HG03064 (cell line): Measurements from ENCODE around the gene LSM8.
"Not testable (repeated sequence)": the region's sequence is repeated elsewhere in the genome, so short reads cannot be mapped to it uniquely, and the experiment has no call there.

Experiments
- ATAC-seq: cut with Tn5 transposase; IDR thresholded peaks from one replicate; pipeline ENCODE4 v1.9.1; 2021; ENCODE audit warnings: low read depth; ENCODE audit not compliant: unreplicated experiment

Gene LSM8

DNA sequence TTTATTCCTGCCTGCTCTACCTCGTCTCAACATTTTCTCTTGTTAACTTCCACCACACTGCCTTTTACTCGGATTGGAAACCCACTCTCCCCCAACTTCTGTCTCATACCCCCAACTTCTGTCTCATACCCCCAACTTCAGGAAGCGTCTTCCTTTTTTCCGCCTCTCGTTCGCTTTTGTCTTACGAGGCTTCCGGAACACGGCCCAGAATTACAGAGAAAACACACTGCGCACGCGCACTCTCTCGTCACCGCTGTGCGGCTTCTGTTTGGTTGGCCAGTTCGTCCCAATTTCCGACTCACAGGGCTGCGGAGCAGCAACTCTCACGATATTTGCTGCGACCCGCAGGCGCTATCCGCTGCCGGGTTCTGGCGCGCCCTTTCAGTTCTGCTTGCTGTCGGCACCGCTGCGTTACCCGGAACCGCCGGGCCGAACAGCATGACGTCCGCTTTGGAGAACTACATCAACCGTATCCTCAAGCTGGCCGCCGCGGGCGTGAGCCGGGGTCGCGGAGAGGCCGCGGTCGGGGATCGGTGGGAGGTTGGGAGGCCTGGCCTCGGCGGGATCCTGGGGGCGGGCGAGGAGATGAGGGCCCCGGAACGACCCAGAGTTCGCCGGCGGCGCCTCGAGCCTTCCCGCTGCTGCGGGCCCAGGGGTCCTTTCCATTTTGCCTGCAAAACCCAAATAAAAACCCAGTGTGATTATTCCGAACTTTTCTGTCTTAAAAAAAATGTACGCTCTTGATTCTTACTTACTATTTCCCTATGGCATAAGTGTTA lies at the start of gene LSM8:
LSM8 (plus strand) TSS at position 379 of the 779 bp plus-strand sequence; CDS start at position 439, 60 bp downstream.
- peak; percentile 98 for ATAC-seq

DNA sequence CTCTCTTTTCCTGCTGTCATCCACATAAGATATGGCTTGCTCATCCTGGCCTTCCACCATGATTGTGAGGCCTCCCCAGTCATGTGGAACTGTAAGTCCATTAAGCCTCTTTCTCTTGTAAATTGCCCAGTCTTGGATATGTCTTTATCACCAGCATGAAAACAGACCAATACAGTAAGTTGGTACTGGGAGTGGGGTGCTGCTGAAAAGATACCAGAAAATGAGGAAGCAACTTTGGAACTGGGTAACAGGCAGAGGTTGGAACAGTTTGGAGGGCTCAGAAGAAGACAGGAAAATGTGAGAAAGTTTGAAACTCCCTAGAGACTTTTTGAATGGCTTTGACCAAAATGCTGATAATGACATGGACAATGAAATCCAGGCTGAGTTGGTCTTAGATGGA lies 49.5 kb upstream of the LSM8 start:
- not testable (repeated sequence) for ATAC-seq

DNA sequence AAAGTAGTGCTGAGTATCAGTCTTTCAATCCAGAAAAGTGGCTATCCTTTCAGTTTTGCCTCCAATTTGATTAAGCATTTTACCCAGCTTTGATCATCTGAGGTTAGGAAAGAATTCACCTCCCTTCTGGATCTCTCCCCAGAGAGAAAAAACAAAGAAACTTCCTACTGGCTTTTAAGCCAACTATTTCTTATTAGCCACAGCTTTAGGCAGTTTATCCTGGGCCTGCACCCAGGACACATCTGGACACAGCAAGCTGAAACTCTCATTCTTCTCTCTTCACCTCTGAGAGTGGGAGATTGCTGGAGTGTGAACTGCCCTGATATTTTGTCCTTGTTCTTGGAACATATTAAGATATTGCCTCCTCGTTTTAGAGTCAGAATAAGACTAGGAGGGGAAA lies 43.5 kb upstream of the LSM8 start:
- no peak for ATAC-seq

DNA sequence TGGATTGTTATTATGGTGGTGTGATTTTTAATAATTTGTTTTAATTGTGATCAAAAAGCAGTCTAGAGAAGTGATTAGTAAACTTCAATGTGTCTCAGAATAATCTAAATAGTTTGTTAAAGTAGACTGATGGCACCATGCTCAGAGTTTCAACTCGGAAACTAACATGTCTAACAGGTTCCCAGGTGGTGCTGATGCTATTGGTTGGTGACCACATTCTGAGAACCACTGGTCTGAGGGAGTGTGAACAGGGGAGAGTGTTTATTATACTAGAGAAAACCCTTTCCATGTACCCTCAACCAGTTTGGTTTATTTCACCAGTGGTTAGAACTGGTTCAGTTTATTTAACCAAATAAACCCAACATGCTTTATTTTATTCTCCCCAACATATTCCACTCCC lies 42.0 kb upstream of the LSM8 start:
- ATAC-seq: no peak

DNA sequence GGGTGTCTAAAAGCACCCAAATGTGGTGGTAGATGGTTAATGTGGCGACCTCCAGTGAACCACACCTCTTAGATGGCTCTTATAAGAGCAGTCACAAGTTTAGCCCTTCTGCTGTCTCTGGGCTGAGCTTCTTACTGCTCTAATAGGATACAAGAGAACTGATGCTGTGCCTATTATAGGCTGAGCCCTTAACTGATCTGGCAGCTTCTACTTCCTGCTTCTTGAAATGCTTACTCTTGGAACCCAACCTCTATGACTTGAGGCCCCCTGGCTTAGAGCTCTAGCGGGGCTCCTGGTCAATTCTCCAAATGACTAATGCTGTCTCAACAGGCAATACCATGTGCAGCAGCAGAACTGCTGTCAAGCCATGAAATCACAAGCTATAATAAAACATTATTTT lies 35.0 kb upstream of the LSM8 start:
- ATAC-seq: no peak

DNA sequence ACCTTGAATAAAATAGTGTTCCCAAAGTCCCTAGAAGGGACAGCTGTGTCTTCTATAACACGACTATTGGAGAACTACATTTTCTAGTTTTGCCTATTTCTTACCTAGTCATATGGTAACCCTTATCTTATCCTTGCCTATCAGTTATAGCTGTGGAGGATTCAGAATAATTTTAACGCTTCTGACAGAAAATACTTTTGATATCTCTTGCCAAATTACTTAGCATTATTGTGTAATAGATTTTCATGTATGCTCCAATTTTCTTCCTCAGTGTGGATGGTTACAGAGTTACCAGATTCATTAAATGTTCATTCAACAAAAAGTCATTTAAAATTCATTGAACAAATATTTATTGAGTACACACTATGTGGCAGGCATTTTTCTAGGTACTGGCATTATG lies 34.6 kb upstream of the LSM8 start:
- no peak for ATAC-seq

DNA sequence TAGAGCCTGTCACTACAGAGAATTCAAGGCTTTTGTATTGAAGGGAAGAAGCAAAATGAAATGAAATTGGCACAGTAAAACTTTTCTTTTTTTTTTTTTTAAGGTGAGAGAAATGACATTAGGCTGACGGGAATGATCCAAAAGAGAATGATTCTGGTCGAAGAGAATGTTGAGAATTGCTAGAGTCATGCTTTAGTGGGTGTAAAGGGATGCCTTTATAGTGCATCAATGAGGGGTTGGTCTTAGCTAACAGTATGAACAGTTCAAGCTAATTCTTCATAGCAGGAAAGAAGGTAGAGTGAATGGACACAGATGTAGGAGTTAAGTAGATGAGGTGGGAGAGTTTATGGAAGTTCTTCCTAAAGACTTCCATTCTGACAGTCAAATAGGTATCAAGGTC lies 32.3 kb upstream of the LSM8 start:
- ATAC-seq: no peak

DNA sequence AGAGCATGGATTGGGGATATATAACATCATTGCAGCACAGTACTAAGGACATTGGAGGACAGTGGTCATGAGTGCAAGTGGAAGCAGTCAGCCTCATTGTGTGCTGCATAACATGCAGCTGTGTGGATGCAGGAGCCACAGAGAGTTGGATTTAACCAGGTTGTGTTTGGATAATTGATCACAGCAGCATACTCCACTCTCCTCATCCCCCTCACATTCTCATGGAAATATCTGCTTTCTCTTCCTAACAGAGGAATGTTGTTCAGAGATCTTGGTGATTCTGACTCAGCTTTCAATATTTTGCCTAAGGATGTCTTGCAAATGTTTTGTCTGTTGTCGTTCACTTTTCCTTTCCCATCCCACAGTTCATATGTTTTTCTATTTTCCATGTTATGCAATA lies 31.8 kb upstream of the LSM8 start:
- ATAC-seq: no peak

DNA sequence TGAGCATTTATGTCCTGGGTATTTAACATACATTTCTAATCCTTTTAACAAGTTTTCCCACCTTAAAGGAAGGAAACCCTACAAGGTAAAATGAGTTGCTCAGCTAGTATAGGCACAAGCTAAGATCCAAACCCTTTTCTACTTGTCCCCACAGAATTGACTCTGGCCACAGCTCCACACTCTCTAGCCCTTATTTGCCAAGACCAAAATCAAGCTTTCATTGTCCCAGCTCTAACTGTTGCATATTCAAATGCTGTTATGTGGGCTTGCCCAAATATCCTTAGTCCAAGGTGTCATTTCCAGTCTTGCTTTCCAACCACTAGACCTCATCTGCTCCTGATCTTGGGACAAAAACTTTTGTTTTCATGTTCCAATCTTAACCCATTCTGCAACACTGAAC lies 31.3 kb upstream of the LSM8 start:
- ATAC-seq: no peak

DNA sequence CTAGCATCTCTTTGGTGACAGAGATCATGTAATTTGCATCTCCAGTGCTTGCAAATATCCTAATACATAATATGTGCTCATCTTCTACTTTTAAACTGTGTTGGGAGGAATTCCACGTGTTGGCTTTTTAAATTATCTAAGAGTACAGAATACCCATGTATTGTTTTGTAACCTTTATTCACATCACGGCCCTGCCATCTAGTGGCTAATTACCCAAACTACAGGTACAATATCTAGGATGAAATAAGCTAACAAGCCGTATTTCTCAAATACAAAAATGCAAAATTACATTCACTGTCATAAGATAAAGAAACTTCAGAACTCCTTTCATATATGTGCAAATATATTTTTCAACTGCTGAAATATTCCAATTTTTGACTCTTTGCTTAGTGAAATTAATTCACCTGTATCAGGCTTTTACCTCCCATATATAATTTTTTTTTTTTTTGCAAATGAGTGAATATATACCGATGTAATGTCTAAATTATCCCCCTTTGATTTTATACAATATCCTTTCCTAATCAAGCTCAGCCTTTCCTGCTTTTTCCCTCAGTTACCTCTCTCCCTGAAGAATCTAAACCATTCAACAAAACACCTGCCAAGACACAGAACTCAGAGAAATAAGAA lies 30.3 kb upstream of the LSM8 start:
- no peak for ATAC-seq

DNA sequence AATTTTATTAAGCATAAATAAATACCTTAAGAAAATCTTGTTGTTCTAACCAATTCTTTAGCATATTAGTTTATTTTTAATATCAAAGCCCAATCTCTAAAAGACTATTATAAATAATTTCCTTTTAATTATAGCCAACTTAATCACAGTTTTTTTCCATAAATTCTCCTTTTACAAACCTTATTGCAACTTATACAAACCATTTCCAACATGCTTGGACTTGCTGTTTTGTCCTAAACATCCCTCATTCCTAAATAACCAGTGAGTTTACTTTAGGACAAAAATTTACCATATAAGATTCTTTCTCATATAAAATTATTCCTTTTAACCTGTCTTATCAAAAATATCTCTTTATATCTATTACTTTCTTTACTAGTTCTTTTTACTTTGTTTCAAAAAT lies 25.2 kb upstream of the LSM8 start:
- ATAC-seq: no peak

DNA sequence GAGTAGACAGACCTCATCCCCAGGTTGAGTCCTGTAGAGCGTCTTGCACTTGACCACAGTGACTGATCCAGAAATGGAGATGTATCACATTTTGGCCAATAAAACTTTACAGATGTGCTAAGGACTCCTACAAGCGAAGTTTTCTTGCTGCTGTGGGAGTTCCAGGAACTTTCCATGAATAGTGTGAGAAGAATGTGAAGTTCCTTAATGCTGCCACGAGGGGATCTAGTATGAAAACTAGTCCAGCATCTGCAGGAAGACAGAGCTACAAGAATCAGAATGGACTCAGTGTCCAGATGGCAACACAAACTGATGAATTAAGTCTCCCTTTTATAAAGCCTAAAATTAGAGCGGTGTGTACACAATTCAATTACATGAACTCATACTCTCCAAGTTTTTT lies 14.8 kb upstream of the LSM8 start:
- no peak for ATAC-seq

DNA sequence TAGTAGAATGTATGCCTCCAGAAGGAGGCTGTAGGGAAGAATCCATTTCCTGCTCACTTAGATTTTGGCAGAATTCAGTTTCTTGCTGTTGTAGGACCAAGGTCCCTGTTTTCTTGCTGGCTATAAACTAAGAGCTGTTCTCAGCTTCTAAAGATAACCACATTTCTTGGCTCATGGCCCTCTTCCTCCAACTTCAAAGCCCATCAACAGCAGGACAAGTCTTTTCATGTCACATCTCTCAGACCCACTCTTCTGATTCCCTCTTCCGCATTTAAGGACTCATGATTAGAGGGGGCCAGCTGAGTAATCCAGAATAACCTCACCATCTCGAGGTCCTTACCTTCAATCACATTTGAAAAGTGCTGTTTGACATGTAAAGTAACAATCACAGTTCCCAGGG lies 8.2 kb upstream of the LSM8 start:
- no peak for ATAC-seq

DNA sequence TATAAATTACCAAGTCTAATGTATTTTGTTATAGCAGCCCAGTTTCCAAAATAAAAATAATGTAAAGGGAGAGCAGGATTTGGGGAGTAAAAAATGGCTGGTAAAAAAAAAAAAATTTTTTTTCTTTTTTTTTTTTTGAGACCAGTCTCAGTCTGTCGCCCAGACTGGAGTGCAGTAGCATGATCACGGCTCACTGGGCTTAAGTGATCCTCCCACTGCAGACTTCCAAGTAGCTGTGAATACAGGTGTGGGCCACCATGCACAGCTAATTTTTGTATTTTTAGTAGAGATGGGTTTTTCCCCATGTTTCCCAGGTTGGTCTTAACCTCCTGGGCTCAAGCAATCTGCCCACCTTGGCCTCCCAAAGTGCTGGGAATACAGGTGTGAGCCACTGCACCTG lies 4.8 kb upstream of the LSM8 start:
- ATAC-seq: no peak

DNA sequence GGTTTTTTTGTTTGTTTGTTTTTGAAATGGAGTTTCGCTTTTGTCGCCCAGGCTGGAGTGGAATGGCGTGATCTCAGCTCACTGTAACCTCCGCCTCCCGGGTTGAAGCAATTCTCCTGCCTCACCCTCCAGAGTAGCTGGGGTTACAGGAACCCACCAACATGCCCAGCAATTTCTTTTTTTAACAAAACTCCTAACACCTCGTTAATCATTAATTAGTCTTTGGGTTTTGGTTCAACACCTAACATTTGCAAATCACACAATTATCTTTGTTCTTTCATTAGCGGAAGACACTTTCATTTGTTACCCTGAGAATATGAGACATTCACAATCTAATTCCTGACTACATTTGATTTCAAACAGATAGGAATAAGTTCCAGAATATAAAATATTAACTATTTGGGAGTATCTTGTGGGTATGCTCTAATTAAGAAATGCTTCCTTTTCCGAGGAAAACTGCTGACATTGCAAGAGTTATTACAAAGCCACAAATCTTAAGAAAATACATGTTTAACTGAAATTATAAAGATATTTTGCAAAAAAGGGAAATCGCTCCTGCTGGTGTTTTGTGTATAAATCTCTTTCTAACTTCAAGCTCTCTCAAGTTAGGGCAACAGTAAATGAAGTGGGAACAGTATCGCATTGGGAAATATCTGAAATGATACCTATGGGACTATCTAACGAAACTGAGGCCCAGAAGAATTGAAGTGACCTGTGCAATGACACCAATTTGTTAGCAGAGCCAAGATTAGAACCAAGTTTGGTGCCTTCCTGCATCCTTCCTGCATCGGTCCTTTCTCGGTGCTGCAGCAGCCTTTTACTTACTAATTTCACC lies 1.2 kb upstream of the LSM8 start:
- ATAC-seq: no peak

DNA sequence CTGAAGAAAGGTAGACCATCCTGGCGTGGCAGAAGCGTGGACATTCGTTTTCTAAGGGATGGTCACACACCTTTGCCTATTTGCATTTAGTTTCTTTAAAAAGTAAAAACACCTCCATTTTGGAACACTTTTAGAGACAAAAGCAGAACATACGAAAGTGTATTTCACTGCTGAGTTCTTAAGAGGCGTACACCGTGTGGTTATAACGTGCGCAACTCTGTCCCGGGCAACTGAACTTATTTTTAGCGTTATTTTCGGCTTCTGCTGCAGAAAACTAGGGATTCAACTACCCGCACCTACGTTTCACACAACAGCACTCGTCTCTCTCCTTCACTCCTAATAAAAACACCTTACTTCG lies 557 bp upstream of the LSM8 start:
- peak; percentile 1 for ATAC-seq

DNA sequence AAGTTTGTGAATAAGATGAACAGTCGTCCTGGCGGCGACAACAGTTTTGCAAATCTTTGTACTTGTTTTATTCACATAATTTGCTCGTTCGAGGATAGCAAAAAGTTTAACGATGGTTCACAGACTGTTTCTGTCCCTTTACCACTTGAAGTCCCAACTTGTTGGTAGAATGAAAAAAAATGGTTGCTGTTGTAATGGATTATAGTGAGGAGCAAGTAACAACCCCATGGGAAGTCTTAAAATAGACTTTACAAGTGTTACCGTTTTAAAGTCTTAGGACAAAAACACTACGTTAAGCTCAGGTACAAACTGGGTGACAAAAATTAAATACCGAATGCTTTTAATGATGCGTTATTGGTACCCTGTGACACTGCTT lies 589 bp downstream of the LSM8 start:
- ATAC-seq: no peak

DNA sequence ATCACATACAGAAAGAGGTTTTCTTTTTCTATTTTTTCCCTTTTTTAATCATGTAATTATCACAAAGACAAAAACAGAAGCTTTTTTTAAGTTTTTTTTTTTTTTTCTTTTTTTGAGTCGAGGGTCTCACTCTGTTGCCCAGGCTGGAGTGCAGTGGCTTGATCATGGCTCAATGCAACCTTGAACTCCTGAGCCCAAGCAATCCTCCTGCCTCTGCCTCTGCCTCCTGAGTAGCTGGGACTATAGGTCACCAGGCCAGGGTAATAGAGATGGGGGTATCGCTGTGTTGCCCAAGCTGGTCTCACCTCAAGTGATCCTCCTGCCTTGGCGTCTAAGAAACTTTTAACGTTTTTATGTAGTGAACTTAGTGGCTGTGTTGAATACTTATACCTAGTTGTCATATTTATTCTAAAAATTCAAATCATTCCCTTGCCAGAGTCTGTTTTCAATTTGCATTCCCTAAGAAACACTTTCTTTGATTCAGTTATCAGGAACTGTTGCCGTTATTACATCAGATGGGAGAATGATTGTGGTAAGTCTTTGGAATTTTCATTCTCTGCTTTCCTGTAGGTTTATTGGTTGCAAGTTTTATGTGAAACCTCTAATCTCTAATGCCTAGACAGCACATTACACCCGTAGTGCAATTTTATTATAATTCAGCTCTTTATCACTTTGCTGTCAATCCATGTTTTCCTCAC lies 1.3 kb downstream of the LSM8 start:
- ATAC-seq: no peak

DNA sequence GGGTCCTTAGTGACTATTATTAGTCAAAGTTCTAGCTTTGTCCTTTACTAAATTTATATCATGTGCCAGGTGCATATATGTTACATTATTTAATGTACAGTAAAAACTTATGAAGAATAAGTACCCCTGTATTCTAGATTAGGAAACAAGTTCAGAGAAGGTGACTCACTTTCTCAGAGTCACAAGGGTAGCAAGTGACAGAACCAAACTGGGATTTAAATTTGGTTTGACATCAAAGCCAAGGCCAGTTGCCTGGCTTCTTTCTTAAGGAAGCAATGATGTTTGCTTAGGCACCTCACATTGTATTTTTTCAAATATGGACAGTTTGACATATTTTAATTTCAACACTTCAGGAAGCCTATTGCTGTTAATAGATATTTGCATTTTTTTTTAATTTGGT lies 2.5 kb downstream of the LSM8 start:
- no peak for ATAC-seq

DNA sequence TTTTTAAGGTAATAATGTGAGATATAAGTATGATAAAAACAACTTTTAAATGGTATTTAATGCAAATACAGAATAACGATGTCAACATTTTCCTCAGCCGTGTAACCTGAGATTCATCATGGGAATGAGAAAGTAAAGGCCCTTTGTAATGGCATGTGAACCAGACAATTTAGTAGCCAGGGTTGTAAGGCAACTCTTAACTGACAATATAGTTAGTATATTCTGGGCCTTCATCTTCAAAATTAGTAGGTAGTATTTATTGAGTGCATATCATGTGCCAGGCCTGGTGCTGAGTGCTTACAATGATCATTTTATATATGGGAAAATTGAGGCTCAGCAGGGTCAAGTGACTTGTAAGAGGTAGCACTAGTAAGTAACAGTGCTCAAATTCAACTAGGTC lies 10.6 kb downstream of the LSM8 start:
- ATAC-seq: no peak

DNA sequence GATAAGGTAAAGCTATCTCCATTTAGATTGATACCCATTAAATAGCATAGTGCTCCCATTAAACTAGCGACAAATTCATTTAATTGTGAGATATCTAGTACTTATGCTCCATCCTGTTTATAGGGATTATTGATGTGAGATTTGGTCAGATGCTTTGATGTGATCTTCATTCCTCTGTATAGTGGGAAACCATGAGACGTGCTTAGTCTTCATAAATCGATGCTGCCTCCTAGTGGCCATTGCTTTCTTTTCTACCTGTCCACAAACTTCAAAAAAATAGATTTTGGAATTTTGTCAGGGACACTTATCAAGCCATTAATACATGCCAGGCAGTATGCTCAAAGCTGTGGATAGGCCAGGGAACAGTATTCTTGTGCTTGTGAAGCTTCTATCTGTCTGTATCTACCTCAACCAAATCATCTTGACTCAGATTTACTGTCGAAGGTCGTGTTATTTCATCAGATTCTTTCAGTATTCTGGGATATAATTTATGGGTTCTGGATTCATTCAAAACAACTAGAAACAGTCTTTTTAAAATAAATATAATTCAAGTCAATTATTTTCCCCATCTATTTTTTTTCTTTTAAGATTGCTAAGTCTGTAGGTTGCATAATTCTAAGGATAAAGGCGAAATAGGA lies 12.0 kb downstream of the LSM8 start:
- peak; percentile 78 for ATAC-seq
